IPS-18c (cell line): ENCODE data around the gene ENPP3.
"Not testable (repeated sequence)": the region's sequence is repeated elsewhere in the genome, so short reads cannot be mapped to it uniquely, and the experiment has no call there.

Experiments used
- H3K4me3 ChIP-seq: 2 replicates; pipeline ENCODE4 v1.7.0; 2013; ENCODE audit warnings: low read depth, mild to moderate bottlenecking, low read length, moderate library complexity; ENCODE audit not compliant: insufficient read depth
- H3K9me3 ChIP-seq: one replicate; pipeline ENCODE4 v1.6.1; 2013; ENCODE audit warnings: mild to moderate bottlenecking, low read length, moderate library complexity; ENCODE audit not compliant: control insufficient read depth, insufficient read depth

Gene ENPP3

GRCh38 chr6:131715567-131715966, 78.5 kb downstream of the ENPP3 start:
- H3K4me3 ChIP-seq, H3K9me3 ChIP-seq: not testable (repeated sequence)

- H3K9me3 ChIP-seq, result no peaks in the 10 kb centered on the region
- no peak overlapping the region for H3K4me3 ChIP-seq
Observed at GRCh38 chr6:131717836-131718542, 80.9 kb downstream of the ENPP3 start.

GRCh38 chr6:131721161-131721560, 84.1 kb downstream of the ENPP3 start:
- Histone ChIP-seq H3K4me3 (no peak overlapping the region), H3K9me3 (no peaks in the 10 kb centered on the region)

DNA sequence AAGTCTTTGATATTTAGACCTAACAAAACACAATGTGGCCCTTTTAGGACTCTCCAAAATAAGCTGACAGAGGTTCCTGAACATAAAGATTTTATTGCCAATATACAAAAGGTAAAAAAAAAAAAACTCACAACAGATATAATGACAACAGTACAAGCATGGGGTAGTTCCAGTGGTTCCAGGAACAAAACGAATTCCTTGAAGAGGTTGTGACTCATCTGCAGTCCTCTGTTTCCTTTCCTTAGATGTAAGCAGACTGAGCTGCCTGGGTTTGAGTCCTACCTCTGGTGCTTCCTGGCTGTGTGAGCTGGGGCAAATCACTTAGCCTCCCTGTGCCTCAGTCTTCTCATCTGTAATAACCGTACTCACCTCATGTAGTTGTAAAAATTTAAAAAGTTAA, 87.0 kb downstream of the ENPP3 start:
- Histone ChIP-seq H3K4me3 (no peak overlapping the region), H3K9me3 (no peaks in the 10 kb centered on the region)

GRCh38 chr6:131727467-131727866, 90.4 kb downstream of the ENPP3 start:
- Histone ChIP-seq H3K9me3 (no peaks in the 10 kb centered on the region), H3K4me3 (no peak overlapping the region)

DNA sequence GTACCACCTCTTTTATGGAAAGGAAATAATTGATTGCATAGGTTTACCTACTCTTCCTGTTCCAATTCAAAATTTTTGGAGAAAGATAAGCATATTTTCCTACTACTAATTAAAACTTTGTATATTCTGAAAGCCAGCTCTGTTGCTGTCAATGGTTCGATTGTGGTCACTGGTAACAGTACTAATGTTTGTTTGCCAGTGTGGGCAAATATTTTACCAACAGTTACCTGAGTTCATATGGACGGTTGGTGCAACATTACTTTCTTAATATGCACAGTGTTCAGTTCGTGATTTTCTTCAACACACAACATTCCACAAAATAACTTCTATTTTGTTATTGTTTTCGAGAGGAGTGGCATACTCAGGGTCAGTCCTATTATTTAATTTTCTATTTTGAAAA, 90.8 kb downstream of the ENPP3 start:
- no peak overlapping the region for H3K4me3 ChIP-seq
- H3K9me3 ChIP-seq, result no peaks in the 10 kb centered on the region

DNA sequence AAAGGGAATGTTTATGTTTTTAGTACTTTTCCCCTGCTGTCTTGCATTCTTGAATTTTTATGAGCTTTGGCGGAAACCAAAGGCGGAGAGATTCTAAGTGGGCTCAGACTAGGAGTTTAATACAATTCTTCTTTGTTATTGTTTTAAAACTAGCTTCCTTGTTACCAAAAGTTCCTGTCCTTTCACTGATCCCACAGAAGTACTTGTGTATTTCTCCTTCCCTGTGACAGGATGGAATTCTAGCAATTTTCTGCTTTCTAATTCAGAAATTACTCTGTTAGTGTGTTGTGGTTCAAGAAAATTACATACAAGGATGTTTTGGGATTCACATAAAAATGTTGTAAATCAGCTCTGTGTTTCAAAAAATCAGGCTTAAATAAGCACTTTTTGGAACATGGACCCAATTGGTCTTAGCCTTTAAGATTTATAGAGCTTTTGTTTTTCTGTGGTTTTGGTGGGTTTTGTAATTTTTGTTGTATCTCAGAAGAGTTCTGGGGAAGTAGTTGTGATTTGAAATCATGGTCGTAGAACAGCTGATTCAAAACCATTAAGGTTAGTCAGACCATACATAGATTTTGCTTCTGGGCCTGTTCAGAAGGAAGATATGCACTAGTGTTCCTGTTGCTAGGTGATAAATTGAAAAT, 91.3 kb downstream of the ENPP3 start:
- no peaks in the 10 kb centered on the region for H3K9me3 ChIP-seq
- H3K4me3 ChIP-seq, result no peak overlapping the region

DNA sequence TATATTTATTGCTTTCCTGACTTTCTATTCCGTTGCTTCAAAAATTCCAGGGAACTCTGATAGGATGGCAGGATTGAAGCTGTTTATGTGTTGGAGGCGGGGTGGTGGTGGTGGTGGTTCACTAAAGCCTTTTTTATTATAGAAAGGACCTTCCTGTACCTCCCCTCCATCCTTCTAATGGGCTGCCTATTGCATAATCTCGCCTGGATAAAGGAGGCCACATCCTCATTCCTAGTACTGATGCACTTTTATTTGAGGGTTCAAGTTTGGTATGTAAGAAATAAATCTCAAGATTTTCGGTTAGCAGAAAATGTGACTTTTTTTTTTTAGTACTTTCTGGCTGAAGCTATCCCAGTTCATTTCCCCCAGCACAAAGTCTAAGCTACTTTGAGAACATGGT, 92.4 kb downstream of the ENPP3 start:
- Histone ChIP-seq H3K9me3 (no peaks in the 10 kb centered on the region), H3K4me3 (no peak overlapping the region)

DNA sequence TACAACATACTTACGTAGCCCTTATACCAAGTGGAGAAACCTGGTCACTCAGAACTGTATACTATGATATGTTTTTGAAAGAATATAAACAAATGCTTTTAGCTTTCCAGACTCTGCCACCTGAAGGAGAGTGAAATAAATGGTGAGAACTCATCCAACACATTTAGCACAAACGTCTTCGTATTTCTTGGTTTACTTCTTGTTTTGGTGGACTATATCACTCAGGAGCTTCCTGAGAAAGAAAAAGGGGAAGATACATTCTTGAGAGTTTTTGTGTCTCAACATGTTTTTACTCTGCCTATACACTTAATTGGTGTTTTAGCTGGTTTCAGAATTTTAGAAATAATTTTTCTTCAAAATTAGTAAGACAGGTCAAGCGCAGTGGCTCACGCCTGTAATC, 93.2 kb downstream of the ENPP3 start:
- no peaks in the 10 kb centered on the region for H3K9me3 ChIP-seq

DNA sequence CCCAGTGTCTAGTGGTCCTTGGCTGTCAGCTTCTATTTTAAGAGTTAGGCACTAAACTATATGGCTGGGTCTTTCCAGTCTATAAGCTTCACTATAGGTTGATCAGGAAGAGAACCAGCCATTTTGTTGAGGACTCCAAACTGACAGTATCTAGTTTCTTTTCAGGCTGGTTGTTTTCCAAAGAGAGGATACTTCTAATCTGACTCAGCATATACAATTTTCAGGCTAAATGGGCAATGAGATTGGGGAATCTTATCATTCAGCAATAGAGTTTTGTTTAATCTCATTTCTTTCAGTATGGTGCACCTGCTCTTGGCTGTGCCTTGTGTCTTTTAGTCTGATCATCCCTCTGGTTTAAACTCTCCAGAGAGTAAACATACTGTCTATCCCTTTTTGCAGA, 94.1 kb downstream of the ENPP3 start:
- Histone ChIP-seq H3K4me3 (no peak overlapping the region), H3K9me3 (no peaks in the 10 kb centered on the region)

More for the DNA sequence above, 93.2 kb downstream of the ENPP3 start:
- no peak overlapping the region for H3K4me3 ChIP-seq

- Histone ChIP-seq H3K9me3 (no peaks in the 10 kb centered on the region), H3K4me3 (no peak overlapping the region)
Observed at GRCh38 chr6:131733376-131734016, 96.4 kb downstream of the ENPP3 start.

GRCh38 chr6:131736003-131736596, 99.0 kb downstream of the ENPP3 start:
- Histone ChIP-seq H3K9me3 (no peaks in the 10 kb centered on the region), H3K4me3 (no peak overlapping the region)

DNA sequence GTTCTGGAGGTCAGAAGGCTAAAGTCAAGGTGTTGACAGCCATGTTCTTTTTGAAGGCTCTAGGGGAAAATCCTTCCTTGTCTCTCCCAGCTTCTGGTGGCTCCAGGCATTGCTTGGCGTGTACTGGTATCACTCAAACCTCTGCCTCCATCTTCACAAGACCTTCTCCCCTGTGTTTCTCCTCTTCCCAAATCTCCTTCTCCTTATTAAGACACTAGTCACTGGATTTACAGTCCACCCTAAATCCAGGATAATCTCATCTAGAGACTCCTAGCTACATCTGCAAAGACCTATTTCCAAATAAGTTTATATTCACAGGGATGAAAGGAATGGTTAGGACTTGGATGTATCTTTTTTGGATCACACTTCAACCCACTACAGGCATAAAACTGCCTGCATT, 99.7 kb downstream of the ENPP3 start:
- no peak overlapping the region for H3K4me3 ChIP-seq

DNA sequence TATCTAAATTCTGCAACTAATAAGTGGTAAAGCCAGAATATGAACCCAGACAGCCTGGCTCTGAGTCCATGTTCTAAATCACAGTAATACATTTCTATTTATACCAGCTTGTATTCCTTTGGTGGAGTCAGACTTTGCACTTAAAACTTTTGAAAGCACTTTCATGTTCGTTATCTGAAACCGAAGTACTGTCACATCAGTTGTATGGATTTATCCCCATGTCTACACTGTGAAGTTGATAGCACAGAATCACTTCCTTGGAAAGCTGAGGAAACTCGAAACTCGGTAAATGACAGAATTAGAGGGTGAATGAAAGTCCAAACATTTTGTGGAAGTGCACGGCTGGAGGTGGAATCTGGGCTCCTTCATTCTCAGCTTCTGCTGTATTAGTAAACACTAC, 102.0 kb downstream of the ENPP3 start:
- Histone ChIP-seq H3K9me3 (no peaks in the 10 kb centered on the region), H3K4me3 (no peak overlapping the region)

More for the DNA sequence above, 99.7 kb downstream of the ENPP3 start:
- H3K9me3 ChIP-seq, result no peaks in the 10 kb centered on the region

DNA sequence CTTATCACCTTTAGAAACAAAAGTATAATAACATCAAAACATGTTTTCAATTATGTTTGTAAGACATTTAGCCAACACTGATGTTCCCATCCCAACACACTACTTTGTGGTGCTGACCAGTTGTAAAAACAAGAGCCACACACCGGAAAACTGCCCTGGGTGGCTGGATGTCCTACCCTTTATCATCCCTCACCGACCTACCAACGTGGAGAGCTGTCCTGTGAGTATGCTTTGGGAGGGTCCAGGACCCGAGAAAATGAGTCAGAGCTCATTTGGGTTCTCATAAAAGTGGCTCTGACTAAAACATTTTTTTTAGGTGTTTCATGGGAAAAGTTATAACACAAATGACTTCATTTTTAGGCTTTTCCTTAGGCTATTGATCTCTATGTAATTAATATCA, 103.1 kb downstream of the ENPP3 start:
- H3K9me3 ChIP-seq, result no peaks in the 10 kb centered on the region
- H3K4me3 ChIP-seq, result no peak overlapping the region

- no peaks in the 10 kb centered on the region for H3K9me3 ChIP-seq
- no peak overlapping the region for H3K4me3 ChIP-seq
Observed at GRCh38 chr6:131741688-131742393, 104.7 kb downstream of the ENPP3 start.

- H3K4me3 ChIP-seq, result no peak overlapping the region
- H3K9me3 ChIP-seq, result no peaks in the 10 kb centered on the region
Observed at GRCh38 chr6:131744432-131745287, 107.6 kb downstream of the ENPP3 start.
